Activated naive CD4-positive, alpha-beta T cell treated with anti-CD3 and anti-CD28 coated beads, Interleukin-2, amount 10 ng/mL, durations not matched to agents 7 days and 5 days (primary cell): ENCODE data around the gene S100A1.
"Not testable (repeated sequence)": the region's sequence is repeated elsewhere in the genome, so short reads cannot be mapped to it uniquely, and the experiment has no call there.

Experiments used
- CTCF ChIA-PET: fragments of 350-600 bp; sonication (Branson Sonifier 250); formaldehyde crosslinking; loops from one replicate; lab custom pipeline; 2021; ENCODE audit warnings: antibody characterized with exemption; lab: Charles Lee
- DNase-seq: peaks from one replicate; pipeline ENCODE4 v3.0.0-alpha.2; 2020
- H3K27ac Mint-ChIP-seq: one replicate; pipeline ENCODE4 v1.8.0; 2021; ENCODE audit warnings: mild to moderate bottlenecking, moderate library complexity, mixed read lengths
- H3K27me3 Mint-ChIP-seq: one replicate; pipeline ENCODE4 v1.8.0; 2021; ENCODE audit warnings: mild to moderate bottlenecking, mixed read lengths
- H3K36me3 Mint-ChIP-seq: one replicate; pipeline ENCODE4 v1.8.0; 2021; ENCODE audit warnings: mixed read lengths
- H3K4me1 Mint-ChIP-seq: one replicate; pipeline ENCODE4 v1.8.0; 2021; ENCODE audit warnings: mixed read lengths
- H3K4me3 Mint-ChIP-seq: one replicate; pipeline ENCODE4 v1.8.0; 2021; ENCODE audit warnings: mild to moderate bottlenecking, moderate library complexity, mixed read lengths
- H3K9me3 Mint-ChIP-seq: one replicate; pipeline ENCODE4 v1.8.0; 2021; ENCODE audit warnings: mixed read lengths

The S100A1 gene

DNA sequence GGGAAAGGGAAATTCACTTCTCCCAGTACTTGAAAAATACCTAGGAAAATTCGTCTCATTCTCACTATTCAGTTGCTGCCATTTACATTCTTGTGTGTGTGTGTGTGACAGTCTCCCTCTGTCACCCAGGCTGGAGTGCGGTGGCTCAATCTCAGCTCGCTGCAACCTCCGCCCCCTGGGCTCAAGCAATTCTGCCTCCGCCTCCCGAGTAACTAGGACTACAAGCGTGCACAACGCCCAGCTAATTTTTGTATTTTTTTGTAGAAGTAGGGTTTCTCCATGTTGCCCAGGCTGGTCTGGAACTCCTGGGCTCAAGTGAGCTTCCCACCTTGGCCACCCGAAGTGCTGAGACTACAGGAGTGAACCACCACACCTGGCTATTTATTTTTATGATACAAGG, 31.4 kb downstream of the S100A1 start:
- H3K4me1 Mint-ChIP-seq: peaks cover 21% of the 10 kb centered on the region
- CTCF ChIA-PET: interaction anchor here (0.6 to 2.2 kb wide), 4 partner anchors 16 to 307 kb away, joined by 3 to 9 read pairs (median 3); no protein-coding TSS in a partner anchor
- peaks cover 34% of the 10 kb centered on the region for H3K36me3 Mint-ChIP-seq
- H3K4me3 Mint-ChIP-seq: peak overlapping the region; percentile 97
- no peaks in the 10 kb centered on the region for H3K9me3 Mint-ChIP-seq
- DNase-seq: no peak
- no peaks in the 10 kb centered on the region for H3K27me3 Mint-ChIP-seq
- H3K27ac Mint-ChIP-seq: peak overlapping the region; percentile 42

DNA sequence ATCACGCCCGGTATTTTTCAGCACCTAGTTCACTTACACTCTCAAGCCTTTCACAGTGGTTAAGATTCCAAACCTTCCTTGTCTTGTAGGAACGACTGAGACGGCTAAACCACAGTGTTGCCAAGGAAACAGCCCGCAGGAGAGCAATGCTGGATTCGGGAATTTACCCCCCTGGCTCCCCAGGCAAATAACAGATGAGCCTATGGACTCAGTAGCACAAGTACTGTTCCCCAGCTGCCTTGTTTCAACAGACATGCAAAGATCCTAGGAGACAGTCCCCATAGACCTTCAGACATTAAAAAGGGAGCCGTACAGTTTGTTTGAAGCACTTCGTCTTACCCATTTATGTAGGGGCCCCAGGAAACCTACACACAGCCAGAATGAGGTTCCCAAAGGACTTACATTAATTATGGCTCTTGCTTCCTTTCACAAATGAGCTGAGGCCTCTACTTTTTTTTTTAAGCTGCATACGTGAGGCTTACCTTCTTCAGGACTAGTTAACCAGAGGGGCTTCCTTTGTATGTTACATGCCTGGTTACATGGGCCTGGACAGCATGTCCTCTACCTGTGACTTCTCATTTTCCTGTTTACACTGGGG, 33.0 kb downstream of the S100A1 start:
- H3K36me3 Mint-ChIP-seq: peaks cover 49% of the 10 kb centered on the region
- CTCF ChIA-PET: interaction anchor here (1.1 to 1.2 kb wide), 2 partner anchors 128 to 325 kb away, joined by 3 to 4 read pairs; partner anchors contain the start of gene RAB13

DNA sequence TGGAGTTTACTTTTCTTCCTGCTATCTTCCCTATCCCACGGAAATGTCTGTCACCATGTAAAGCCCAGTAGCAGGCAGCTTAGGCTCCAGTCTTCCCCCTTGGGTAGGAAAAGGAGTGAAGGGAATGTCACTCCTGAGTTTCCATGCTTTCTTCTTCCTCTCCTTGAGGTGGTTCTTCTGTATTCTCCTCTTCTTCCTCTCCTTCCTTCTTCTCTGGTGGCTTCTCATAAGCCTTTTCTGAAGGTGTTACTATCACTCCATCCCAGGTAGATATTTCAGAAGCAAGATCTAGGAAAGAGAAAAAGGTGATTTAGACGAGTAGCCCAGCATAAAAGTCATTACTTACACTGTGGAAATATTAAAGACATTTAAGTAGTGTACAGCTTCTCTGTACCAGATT, 34.0 kb downstream of the S100A1 start:
- Mint-ChIP-seq H3K36me3 (peaks cover 59% of the 10 kb centered on the region), H3K27me3 (no peaks in the 10 kb centered on the region), H3K9me3 (no peaks in the 10 kb centered on the region), H3K27ac (no peak overlapping the region), H3K4me3 (no peak overlapping the region), H3K4me1 (peaks cover 20% of the 10 kb centered on the region)
- DNase-seq: no peak
- CTCF ChIA-PET: interaction anchor here (1.1 kb wide), 1 partner anchor 324 kb away, joined by 3 read pairs; the partner anchor contains the start of gene RAB13

More for the DNA sequence above, 33.0 kb downstream of the S100A1 start:
- no peak overlapping the region for H3K27ac Mint-ChIP-seq
- DNase-seq: no peak
- H3K4me3 Mint-ChIP-seq: no peak overlapping the region
- no peaks in the 10 kb centered on the region for H3K27me3 Mint-ChIP-seq
- H3K4me1 Mint-ChIP-seq: peaks cover 20% of the 10 kb centered on the region
- H3K9me3 Mint-ChIP-seq: no peaks in the 10 kb centered on the region

DNA sequence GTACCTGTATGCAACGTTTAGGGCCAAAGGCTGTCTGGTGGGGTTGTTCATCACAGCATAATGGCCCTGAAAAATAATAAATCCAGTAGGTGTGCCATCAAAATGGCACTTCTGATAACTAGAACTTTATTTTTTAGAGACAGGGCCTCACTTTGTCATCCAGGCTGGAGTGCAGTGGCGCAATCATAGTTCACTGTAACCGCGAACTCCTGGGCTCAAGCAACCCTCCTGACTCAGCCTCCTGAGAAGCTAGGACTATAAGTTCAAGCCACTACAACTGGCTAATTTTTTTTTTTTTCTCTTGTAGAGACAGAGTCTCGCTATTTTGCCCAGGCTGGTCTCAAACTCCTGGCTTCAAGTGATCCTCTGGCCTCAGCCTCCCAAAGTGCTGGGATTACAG, 35.0 kb downstream of the S100A1 start:
- Mint-ChIP-seq H3K4me1 (peaks cover 27% of the 10 kb centered on the region), H3K9me3 (no peaks in the 10 kb centered on the region), H3K4me3 (no peak overlapping the region), H3K27me3 (no peaks in the 10 kb centered on the region), H3K36me3 (peaks cover 69% of the 10 kb centered on the region), H3K27ac (no peak overlapping the region)
- DNase-seq: no peak
- CTCF ChIA-PET: no interaction called here

DNA sequence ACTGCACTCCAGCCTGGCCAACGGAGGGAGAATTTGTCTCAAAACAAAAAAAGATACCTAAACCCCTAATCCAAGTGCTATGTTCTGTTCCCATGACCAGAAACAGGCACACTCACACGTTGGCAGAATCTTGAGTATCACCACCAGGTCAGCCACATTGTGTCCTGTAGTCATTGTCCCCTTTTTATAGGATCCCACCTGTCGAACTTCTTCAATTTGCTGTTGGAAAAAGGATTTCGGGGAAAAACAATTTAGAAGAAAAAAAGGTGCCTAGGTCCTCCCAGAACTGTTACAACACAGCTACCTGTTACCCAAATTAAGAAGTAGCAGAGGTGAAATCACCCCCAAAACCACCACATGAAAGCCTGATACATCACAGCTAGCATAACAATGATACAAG, 39.2 kb downstream of the S100A1 start:
- H3K4me3 Mint-ChIP-seq: no peak overlapping the region
- no peaks in the 10 kb centered on the region for H3K9me3 Mint-ChIP-seq
- no peak for DNase-seq
- no peak overlapping the region for H3K27ac Mint-ChIP-seq
- CTCF ChIA-PET: interaction anchor here (0.8 to 2.2 kb wide), 4 partner anchors 10 to 230 kb away, joined by 3 to 6 read pairs (median 4); no protein-coding TSS in a partner anchor
- H3K27me3 Mint-ChIP-seq: no peaks in the 10 kb centered on the region
- H3K4me1 Mint-ChIP-seq: peaks cover 35% of the 10 kb centered on the region
- H3K36me3 Mint-ChIP-seq: peaks cover 72% of the 10 kb centered on the region

DNA sequence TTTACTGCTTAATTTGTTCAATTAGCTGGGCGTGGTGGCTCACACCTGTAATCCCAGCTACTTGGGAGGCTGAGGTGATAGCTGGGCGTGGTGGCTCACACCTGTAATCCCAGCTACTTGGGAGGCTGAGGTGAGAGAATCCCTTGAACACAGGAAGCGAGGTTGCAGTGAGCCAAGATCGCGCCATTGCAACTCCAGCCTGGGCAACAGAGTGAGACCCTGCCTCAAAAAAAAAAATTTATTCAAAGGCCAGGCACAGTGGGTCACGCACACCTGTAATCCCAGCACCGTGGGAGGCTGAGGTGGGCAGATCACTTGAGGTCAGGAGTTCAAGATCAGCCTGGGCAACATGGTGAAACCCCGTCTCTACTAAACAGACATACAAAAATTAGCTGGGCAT, 40.4 kb downstream of the S100A1 start:
- Mint-ChIP-seq H3K36me3 (peaks cover 63% of the 10 kb centered on the region), H3K4me1 (peaks cover 37% of the 10 kb centered on the region)
- H3K27me3 Mint-ChIP-seq, DNase-seq, H3K9me3 Mint-ChIP-seq, H3K4me3 Mint-ChIP-seq, H3K27ac Mint-ChIP-seq: not testable (repeated sequence)
- CTCF ChIA-PET: interaction anchor here (0.8 to 2.2 kb wide), 2 partner anchors 9 to 158 kb away, joined by 3 to 6 read pairs; no protein-coding TSS in a partner anchor

DNA sequence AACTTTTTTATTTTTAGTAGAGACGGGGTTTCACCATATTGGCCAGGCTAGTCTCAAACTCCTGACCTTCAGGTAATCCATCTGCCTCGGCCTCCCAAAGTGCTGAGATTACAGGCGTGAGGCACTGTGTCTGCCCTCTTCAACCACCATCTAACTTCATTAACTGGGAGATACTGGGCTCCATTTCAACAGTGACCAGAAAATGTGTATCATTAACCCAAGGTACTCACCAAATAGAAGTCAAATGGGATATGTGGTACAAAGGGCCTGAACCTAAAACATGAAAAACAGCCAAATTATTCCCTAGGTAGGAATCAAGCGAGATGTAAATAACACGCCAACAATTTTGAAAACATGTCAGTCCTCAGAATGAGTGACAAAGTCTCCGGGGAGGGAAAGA, 41.4 kb downstream of the S100A1 start:
- no peaks in the 10 kb centered on the region for H3K9me3 Mint-ChIP-seq
- peak overlapping the region; percentile 14 for H3K27ac Mint-ChIP-seq
- CTCF ChIA-PET: interaction anchor here (2.2 kb wide), 1 partner anchor 8 kb away, joined by 6 read pairs; no protein-coding TSS in a partner anchor
- DNase-seq: no peak
- H3K27me3 Mint-ChIP-seq: no peaks in the 10 kb centered on the region
- H3K36me3 Mint-ChIP-seq: peaks cover 57% of the 10 kb centered on the region
- no peak overlapping the region for H3K4me3 Mint-ChIP-seq
- H3K4me1 Mint-ChIP-seq: peaks cover 37% of the 10 kb centered on the region

DNA sequence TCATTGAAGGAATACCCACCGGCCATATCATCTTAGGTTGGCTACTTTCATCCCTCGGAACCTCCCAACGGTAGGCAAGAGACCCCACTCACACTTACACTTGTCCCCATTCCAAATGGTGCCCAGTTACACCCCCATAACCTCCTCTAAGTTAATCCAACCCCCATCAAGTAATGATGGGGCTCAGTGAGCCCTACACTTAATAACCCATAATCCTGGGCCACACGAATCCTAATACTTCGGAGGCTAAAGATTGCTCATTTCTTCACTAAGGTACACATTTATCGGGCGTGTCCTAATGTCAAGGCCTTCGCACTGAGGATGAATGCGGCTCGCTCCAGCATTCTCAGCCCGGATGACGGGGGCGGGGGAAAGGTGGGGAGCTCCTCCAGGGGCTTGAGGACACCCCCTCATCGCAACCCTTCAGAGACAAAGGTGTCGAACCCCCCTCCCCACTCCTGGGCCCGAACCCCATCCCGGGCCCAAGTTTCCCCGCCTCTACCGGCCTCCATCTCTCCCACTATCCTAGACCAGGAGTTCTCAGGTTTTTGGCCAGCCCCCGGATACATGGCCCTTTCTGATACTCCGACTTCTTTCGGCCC, 42.1 kb downstream of the S100A1 start:
- peaks cover 37% of the 10 kb centered on the region for H3K4me1 Mint-ChIP-seq
- H3K27me3 Mint-ChIP-seq: no peaks in the 10 kb centered on the region
- no peaks in the 10 kb centered on the region for H3K9me3 Mint-ChIP-seq
- no peak overlapping the region for H3K27ac Mint-ChIP-seq
- H3K4me3 Mint-ChIP-seq: no peak overlapping the region
- no peak for DNase-seq
- H3K36me3 Mint-ChIP-seq: peaks cover 51% of the 10 kb centered on the region
- CTCF ChIA-PET: no interaction called here

DNA sequence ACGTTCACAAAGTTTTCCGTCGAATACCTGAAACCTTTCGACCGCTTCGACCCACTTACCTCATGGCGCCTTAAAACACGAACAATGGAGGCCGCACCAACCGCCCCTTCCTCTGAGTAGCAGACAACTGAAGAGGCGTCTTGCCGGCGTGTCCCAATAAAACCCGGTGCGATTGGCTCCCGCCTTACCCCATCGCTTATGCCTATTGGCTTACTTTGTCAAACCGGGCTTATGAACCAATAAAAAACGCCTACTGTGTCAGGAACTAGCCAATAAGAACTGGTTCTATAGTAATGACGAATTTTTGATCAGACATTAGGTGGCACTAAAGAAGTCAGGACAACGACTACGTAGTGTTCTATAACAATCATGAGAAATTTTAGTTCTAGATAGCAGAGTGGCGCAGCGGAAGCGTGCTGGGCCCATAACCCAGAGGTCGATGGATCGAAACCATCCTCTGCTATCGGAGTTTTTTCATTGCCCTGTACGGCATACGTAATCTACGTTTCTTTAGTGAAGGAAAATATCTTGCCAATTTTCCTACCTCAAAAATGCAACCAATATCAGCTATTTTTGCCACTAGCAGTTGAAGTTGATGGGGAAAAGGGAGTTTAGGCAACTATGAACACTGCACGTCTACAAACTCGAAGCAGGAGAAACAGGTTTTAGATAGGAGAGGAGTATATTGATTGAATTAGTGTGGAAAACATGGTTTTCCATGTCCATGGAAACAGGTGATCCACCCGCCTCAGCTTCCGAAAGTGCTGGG, 42.8 kb downstream of the S100A1 start, which contains the start of gene ILF2:
TSS of gene ILF2 (minus strand) at position 135 of the 769 bp plus-strand sequence. CDS start at position 64, 71 bp downstream.
- Mint-ChIP-seq H3K36me3 (peaks cover 44% of the 10 kb centered on the region), H3K4me3 (no peak within 1 kb of the TSS), H3K9me3 (no peaks in the 10 kb centered on the region), H3K27ac (no peak within 1 kb of the TSS), H3K4me1 (peaks cover 37% of the 10 kb centered on the region), H3K27me3 (no peaks in the 10 kb centered on the region)
- peak; percentile 99 for DNase-seq
- CTCF ChIA-PET: interaction anchor here (0.9 to 1.1 kb wide), 2 partner anchors 137 to 321 kb away, joined by 3 read pairs; no protein-coding TSS in a partner anchor

DNA sequence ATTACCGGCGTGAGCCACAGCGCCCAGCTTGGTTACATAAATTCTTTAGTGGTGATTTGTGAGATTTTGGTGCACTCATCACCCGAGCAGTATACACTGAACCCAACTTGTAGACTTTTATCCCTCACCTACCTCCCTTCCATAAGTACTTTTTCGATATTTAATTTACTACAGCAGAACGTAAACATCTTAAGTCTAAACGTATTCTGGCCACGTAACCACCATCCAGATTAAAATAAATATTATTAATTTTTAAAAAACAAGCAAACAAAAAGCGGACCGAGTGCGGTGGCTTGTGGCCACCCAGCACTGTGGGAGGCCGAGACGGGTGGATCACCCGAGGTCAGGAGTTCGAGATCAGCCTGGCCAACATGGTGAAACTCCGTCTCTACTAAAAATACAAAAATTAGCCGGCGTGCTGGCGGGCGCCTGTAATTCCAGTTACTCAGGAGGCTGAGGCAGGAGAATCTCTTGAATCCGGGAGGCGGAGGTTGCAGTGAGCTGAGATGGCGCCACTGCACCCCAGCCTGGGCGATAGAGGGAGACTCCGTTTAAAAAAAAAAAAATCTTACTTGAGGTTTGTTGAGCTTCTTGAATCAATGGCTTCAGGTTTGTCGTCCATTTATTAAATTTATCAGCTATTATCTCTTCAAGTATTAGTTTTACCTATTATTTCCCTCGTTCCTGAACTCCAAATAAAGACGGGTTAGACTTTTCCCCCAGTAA, 43.6 kb downstream of the S100A1 start:
- H3K4me1 Mint-ChIP-seq: peaks cover 37% of the 10 kb centered on the region
- CTCF ChIA-PET: interaction anchor here (0.6 to 2.0 kb wide), 9 partner anchors 63 to 320 kb away, joined by 3 to 8 read pairs (median 3); partner anchors contain the start of gene RAB13
- H3K27ac Mint-ChIP-seq, H3K4me3 Mint-ChIP-seq, H3K9me3 Mint-ChIP-seq, H3K27me3 Mint-ChIP-seq: not testable (repeated sequence)
- H3K36me3 Mint-ChIP-seq: peaks cover 36% of the 10 kb centered on the region
- peak; percentile 59 for DNase-seq

DNA sequence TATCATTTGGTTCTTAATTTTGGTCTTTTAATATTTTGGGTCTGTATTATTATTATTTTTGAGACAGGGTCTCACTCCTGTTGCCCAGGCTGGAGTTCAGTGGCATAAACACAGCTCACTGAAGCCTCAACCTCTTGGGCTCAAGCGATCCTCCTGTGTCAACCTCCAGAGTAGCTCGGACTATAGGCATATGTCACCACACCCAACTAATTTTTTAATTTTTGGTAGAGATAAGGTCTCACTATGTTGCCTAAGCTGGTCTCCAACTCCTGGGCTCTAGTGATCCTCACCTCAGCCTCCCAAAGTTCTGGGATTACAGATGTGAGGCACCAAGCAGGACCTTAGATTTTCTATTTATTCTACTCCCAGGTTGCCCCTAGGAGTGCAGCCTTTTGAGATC, 45.3 kb downstream of the S100A1 start:
- no peaks in the 10 kb centered on the region for H3K9me3 Mint-ChIP-seq
- H3K4me1 Mint-ChIP-seq: peaks cover 36% of the 10 kb centered on the region
- H3K27ac Mint-ChIP-seq: no peak overlapping the region
- peaks cover 19% of the 10 kb centered on the region for H3K36me3 Mint-ChIP-seq
- no peak for DNase-seq
- CTCF ChIA-PET: interaction anchor here (1.2 to 2.0 kb wide), 3 partner anchors 38 to 313 kb away, joined by 3 to 8 read pairs (median 7); partner anchors contain the start of gene RAB13
- no peak overlapping the region for H3K4me3 Mint-ChIP-seq
- peaks cover 15% of the 10 kb centered on the region for H3K27me3 Mint-ChIP-seq

DNA sequence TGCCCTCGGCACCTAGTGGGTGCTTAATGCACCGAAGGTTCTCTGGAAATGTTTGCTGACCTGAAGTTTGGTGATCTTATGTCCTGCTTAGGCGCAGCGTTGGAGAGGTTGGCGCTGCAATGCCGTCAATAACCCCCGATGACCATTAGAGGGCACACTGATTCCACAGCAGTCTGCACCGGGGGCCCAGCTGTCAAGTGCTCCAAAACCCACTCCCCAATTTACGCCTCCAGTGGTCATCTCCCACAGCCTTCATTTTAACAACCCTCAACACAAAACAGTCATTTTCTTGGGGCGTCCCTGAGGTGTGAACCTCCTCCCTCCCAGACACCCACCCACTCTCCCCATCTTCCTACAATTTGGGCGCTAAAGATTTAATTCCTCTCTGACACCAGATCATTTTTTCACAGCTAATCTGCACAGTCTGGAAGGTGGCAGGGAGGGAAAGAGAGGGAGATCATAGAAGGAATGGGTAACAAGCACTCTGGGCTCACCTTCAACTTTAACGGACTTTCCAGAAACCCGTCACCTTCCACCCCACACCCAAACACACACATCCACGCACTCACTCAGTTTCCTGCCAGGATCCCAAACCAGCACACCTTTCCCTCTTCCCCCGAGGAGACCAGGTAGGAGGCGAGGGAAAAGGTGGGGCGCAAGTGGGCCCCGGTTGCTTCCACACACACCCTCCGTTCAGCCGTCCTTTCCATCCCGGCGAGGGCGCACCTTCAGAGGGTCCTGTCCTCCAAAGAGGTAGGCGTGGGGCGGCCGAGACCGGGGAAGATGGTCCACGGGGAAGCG, 49.7 kb downstream of the S100A1 start:
- Mint-ChIP-seq H3K4me3 (peak overlapping the region; percentile 78), H3K36me3 (no peaks in the 10 kb centered on the region), H3K27ac (no peak overlapping the region), H3K27me3 (peaks cover 59% of the 10 kb centered on the region), H3K9me3 (no peaks in the 10 kb centered on the region), H3K4me1 (peaks cover 27% of the 10 kb centered on the region)
- CTCF ChIA-PET: interaction anchor here (0.5 to 4.2 kb wide), 16 partner anchors 9 to 552 kb away, joined by 3 to 27 read pairs (median 3); partner anchors contain the start of genes RAB13 and RPS27
- peak; percentile 66 for DNase-seq
